Testis (tissue), 3 donors: Measurements from ENCODE around the gene FBXO38. TPM values are rescaled to one million over a fixed set of nuclear protein-coding genes. Genes with fewer than 3 reads are reported as not detected.

Experiments used
- DNase-seq: peaks from one replicate; pipeline ENCODE4 v3.0.0-alpha.2; 2019
- H3K27ac ChIP-seq, 2 donors: fragments of 200-600 bp; sonication (generic); one replicate each; pipeline ENCODE4 v1.5.1; 2019
- H3K27me3 ChIP-seq: fragments of 200-600 bp; sonication (generic); one replicate; pipeline ENCODE4 v1.5.1; 2019
- H3K36me3 ChIP-seq: fragments of 200-600 bp; sonication (generic); one replicate; pipeline ENCODE4 v1.5.1; 2017; ENCODE audit warnings: low read depth; ENCODE audit errors: missing control alignments
- H3K4me1 ChIP-seq: fragments of 200-600 bp; sonication (generic); one replicate; pipeline ENCODE4 v1.5.1; 2019
- H3K4me3 ChIP-seq, 2 donors: fragments of 200-600 bp; sonication (generic); one replicate each; pipeline ENCODE4 v1.5.1; 2017 to 2019
- H3K9me3 ChIP-seq: fragments of 200-600 bp; sonication (generic); one replicate; pipeline ENCODE4 v1.5.1; 2017
- POLR2A ChIP-seq: fragments of 450-650 bp; IDR thresholded peaks from one replicate; pipeline ENCODE4 v1.6.1; 2017; ENCODE audit warnings: antibody characterized with exemption, mild to moderate bottlenecking, moderate library complexity
- WGBS, 2 donors: methylation state at CpG; one replicate each; pipeline ENCODE4 v1.1.5; 2018; 5-methylcytosine and 5-hydroxymethylcytosine counted together
- intact Hi-C: fragments of 100-400 bp; cut with DNase I; formaldehyde crosslinking; loops from one replicate; pipeline ENCODE4 v1.15.1; 2023; ENCODE audit warnings: low total_unique reads
- polyA plus RNA-seq: library from polyadenylated mRNA; stranded (reverse); fragments of 350-450 nt; fragmentation: Illumina TruSeq; extraction: RNeasy Lipid Tissue Mini Kit (QIAGEN cat#74804); gene quantifications from one replicate; pipeline ENCODE4 v1.2.3, GENCODE V29; 2014; ENCODE audit warnings: low read depth, low replicate concordance; ENCODE audit not compliant: insufficient read depth
- total RNA-seq, 2 donors: library from RNA; depleted of rRNA; stranded (reverse); fragments of >200 nt; gene quantifications; one replicate each; pipeline ENCODE4 v1.2.3, GENCODE V29; 2016
- TF ChIP-seq, protein P1 (sequence below), 3 experiments: fragments of 450-650 bp in 2 of 3; fragments of 200-600 bp in 1 of 3; sonication (generic) in 1 of 3; IDR thresholded peaks; one replicate each; pipeline ENCODE4 v1.5.1; 2016 to 2019; ENCODE audit warnings: antibody characterized with exemption in 3 of 3, mild to moderate bottlenecking in 2 of 3, moderate library complexity in 1 of 3

FBXO38 gene
- total and polyA plus RNA-seq, 3 donors from 2014 or later, result 41.0 to 62.4 (median 57.8) TPM

GRCh38 chr5:148374690-148375360 lies 8.9 kb upstream of the FBXO38 start:
- Histone ChIP-seq H3K4me1 (no peaks in the 10 kb centered on the region), H3K4me3 (no peak overlapping the region), H3K27ac (no peak overlapping the region), H3K9me3 (no peaks in the 10 kb centered on the region), H3K27me3 (no peaks in the 10 kb centered on the region), H3K36me3 (no peaks in the 10 kb centered on the region)
- peak; percentile 60 for DNase-seq
- 76 to 77% methylated on average over 3 of the region's 3 CpGs for WGBS, 2 donors
- intact Hi-C loops, result no loop called here
- TF ChIP-seq POLR2A, result no peak
- TF ChIP-seq, protein P1, sequence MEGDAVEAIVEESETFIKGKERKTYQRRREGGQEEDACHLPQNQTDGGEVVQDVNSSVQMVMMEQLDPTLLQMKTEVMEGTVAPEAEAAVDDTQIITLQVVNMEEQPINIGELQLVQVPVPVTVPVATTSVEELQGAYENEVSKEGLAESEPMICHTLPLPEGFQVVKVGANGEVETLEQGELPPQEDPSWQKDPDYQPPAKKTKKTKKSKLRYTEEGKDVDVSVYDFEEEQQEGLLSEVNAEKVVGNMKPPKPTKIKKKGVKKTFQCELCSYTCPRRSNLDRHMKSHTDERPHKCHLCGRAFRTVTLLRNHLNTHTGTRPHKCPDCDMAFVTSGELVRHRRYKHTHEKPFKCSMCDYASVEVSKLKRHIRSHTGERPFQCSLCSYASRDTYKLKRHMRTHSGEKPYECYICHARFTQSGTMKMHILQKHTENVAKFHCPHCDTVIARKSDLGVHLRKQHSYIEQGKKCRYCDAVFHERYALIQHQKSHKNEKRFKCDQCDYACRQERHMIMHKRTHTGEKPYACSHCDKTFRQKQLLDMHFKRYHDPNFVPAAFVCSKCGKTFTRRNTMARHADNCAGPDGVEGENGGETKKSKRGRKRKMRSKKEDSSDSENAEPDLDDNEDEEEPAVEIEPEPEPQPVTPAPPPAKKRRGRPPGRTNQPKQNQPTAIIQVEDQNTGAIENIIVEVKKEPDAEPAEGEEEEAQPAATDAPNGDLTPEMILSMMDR (IDR thresholded peaks at IDR 0.05), result peak; percentile 56 to 66 (median 60)

DNA sequence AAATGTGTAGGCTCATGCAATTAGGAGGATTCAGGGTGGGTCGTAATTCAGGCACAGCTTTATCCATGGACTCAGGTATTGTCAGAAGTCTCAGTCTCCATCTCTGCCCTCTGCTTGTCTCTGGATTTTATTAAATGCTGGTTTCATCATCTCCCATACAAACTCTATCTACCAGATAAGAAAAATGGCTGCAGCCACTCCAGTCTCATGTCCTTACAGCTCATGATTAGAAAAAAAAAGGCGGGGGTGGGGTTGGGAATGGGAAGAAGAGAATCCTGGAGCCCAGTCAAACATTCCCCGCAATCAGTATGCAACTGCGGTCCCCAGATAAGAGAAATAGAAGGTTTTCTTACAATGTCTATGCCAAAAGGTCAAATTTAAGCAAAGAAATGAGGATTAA lies 7.6 kb upstream of the FBXO38 start:
- Histone ChIP-seq H3K9me3 (no peaks in the 10 kb centered on the region), H3K4me1 (no peaks in the 10 kb centered on the region), H3K27me3 (no peaks in the 10 kb centered on the region), H3K36me3 (no peaks in the 10 kb centered on the region), H3K4me3 (no peak overlapping the region), H3K27ac (no peak overlapping the region)
- intact Hi-C loops, result no loop called here
- WGBS, 2 donors, result 82 to 91% methylated on average over 4 of the region's 4 CpGs
- DNase-seq, result peak; percentile 17
- TF ChIP-seq, protein P1 (IDR thresholded peaks at IDR 0.05), result no peak
- TF ChIP-seq POLR2A, result no peak

DNA sequence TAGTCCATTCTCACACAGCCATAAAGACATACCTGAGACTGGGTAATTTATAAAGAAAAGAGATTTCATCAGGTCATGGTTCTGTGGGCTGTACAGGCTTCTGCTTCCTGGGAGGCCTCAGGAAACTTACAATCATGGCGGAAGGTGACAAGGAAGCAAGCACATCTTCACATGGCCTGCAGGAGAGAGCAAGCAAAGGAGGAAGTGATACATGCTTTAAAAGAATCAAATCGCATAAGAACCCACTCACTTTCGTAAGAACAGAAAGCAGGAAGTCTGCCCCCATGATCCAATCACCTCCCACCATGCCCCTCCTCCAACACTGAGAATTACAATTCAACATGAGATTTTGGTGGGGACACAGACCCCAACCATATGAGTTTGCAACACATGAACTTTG lies 5.1 kb upstream of the FBXO38 start:
- Histone ChIP-seq H3K9me3 (no peaks in the 10 kb centered on the region), H3K4me1 (no peaks in the 10 kb centered on the region), H3K4me3 (no peak overlapping the region), H3K36me3 (no peaks in the 10 kb centered on the region), H3K27ac (no peak overlapping the region), H3K27me3 (no peaks in the 10 kb centered on the region)
- DNase-seq, result no peak
- 86 to 88% methylated on average over 3 of the region's 3 CpGs for WGBS, 2 donors
- TF ChIP-seq POLR2A, result no peak
- TF ChIP-seq, protein P1 (IDR thresholded peaks at IDR 0.05), result no peak
- intact Hi-C loops, result no loop called here

DNA sequence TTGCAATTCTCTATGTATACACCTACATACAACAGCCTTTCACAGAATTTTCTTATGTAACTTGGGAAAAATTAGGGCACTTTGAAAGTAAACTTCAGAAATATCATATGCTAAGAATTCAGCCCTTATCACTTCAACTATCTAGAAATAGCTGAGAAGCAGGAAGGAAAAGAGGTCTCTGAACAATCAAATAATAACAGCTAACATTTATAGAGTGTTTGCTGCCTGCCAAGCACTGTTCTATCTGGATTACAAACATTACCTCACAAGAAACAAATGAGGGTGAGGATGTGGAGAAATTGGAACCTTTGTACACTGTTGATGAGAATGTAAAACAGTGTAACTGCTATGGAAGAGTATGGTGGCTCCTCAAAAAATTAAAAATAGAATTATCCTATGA lies 4.4 kb upstream of the FBXO38 start:
- no peak overlapping the region for H3K4me3 ChIP-seq
- H3K4me1 ChIP-seq, result no peaks in the 10 kb centered on the region
- H3K9me3 ChIP-seq, result no peaks in the 10 kb centered on the region
- no peak overlapping the region for H3K27ac ChIP-seq
- no peaks in the 10 kb centered on the region for H3K27me3 ChIP-seq
- no peak for DNase-seq
- H3K36me3 ChIP-seq, result no peaks in the 10 kb centered on the region
- intact Hi-C loops, result no loop called here
- no peak for TF ChIP-seq POLR2A
- TF ChIP-seq, protein P1 (IDR thresholded peaks at IDR 0.05), result no peak

DNA sequence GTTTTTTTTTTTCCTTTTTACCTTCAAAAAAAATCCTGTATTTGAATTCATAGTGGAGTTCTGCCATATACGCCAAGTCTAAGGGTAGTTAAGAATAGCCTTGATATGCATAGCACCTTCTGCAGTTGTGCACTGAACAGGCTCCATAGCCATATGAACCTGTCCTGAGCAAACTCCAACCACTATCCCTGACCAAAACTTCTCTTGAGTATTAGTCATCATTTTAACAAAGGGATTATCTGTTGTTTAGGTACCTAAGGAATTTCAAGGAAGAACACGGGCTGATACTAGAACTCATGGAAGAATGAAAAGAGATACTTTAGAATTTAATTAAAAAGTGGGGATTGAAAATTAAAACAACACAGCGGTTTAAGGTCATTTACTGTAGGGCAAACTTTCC lies 1.9 kb upstream of the FBXO38 start:
- Histone ChIP-seq H3K4me1 (peaks cover 13% of the 10 kb centered on the region), H3K27ac (no peak overlapping the region), H3K36me3 (no peaks in the 10 kb centered on the region), H3K4me3 (no peak overlapping the region), H3K27me3 (no peaks in the 10 kb centered on the region), H3K9me3 (no peaks in the 10 kb centered on the region)
- 90 to 93% methylated on average over 3 of the region's 3 CpGs for WGBS, 2 donors
- intact Hi-C loops, result no loop called here
- no peak for TF ChIP-seq POLR2A
- TF ChIP-seq, protein P1 (IDR thresholded peaks at IDR 0.05), result no peak
- DNase-seq, result no peak
